H1 (cell line): Measurements from ENCODE around the gene TAC4. TPM values are rescaled to one million over a fixed set of nuclear protein-coding genes. Genes with fewer than 3 reads are reported as not detected.

ENCODE experiments used
- TCF12 ChIP-seq: IDR thresholded peaks from 2 replicates; pipeline ENCODE4 v1.6.1; 2011; ENCODE audit warnings: low read depth, mild to moderate bottlenecking, low read length
- polyA plus RNA-seq, 7 experiments: library from polyadenylated mRNA; depleted of rRNA in 3 of 7; stranded (reverse) in 5 of 7; unstranded in 2 of 7; fragments of >200 nt in 5 of 7; fragments of 200-250 nt in 2 of 7; gene quantifications; 1 replicate in 5 of 7; 2 replicates in 1 of 7; 4 replicates in 1 of 7; pipeline versions ENCODE4 v1.2.1 to v1.2.3, GENCODE V29; 2011 to 2013; ENCODE audit warnings: missing spikeins in 2 of 7, mixed read lengths in 2 of 7
- total RNA-seq: library from RNA; stranded (reverse); fragmentation: NEBNext Ultra II Directional; extraction: Animal tissue kit (Norgen Biotek cat#: 25700); gene quantifications from 2 replicates; pipeline ENCODE4 v1.2.1, GENCODE V29; 2021

TAC4 gene
- total and polyA plus RNA-seq, 2 of the 8 experiments (the other 6 are each of a cell fraction or from before 2014, with no cell fraction given): 0.15 TPM; not detected in 1

DNA sequence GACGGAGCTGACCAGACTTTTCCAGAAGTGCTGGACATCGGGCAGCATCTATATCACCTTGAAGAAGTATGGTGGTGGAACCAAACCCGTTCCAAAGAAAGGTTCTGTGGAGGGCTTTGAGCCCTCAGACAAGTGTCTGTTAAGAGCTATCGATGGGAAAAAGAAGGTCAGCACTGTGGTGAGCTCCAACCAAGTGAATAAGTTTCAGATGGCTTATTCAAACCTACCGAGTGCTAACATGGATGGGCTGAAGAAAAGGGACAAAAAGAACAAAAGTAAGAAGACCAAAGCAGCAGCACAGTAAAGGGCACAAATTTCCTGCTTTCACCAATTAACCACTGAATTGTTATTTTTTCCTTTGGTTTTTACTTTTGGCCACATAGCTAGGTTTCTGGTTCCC lies 52.5 kb downstream of the TAC4 start (continued):
- TF ChIP-seq TCF12: no peak
